HepG2 (cell line): ENCODE measurements around the gene ALS2. TPM values are rescaled to one million over a fixed set of nuclear protein-coding genes. Genes with fewer than 3 reads are reported as not detected.

Experiments used
- ATAC-seq: fragments of 200-7000 bp; cut with Tn5 transposase; 3 replicates; pipeline ENCODE4 v1.9.1; 2020; ENCODE audit warnings: mild to moderate bottlenecking, moderate library complexity
- BruUV-seq: library from RNA; stranded (reverse); fragments of 400-500 nt; replicated peaks from 2 replicates; lab custom pipeline; 2021; lab: Mats Ljungman, UMichigan
- CTCF ChIA-PET: fragments of 300-600 bp; formaldehyde crosslinking; extraction: SDS; loops from one replicate; lab custom pipeline; 2021; ENCODE audit warnings: low total read pairs, inconsistent platforms, low intra/inter-chr PET ratio; lab: Yijun Ruan, JAX
- POLR2A ChIA-PET: fragments of 350-600 bp; sonication (Branson Sonifier 250); formaldehyde crosslinking; loops from one replicate; lab custom pipeline; 2020; ENCODE audit warnings: antibody characterized with exemption, inconsistent platforms; lab: Yijun Ruan, JAX
- DNase-seq: peaks from one replicate; pipeline ENCODE4 v3.0.0-alpha.2; 2015; ENCODE audit warnings: low spot score
- FAIRE-seq: peaks from 3 replicates; lab custom pipeline; 2011; peaks lifted over from hg19 to GRCh38; lab: Jason Lieb, UNC
- H2AFZ ChIP-seq: one replicate; pipeline ENCODE4 v1.6.1; 2011; ENCODE audit warnings: low read length, inconsistent platforms
- H3K27ac ChIP-seq: fragments of 300-600 bp; 3 replicates; pipeline ENCODE4 v1.8.0; 2011; ENCODE audit warnings: mixed run types, mild to moderate bottlenecking, mixed read lengths, low read length, inconsistent platforms; ENCODE audit not compliant: insufficient read depth; ENCODE audit errors: extremely low read length
- H3K27me3 ChIP-seq, 2 experiments: fragments of 200-600 bp in 1 of 2; 2 replicates in 1 of 2; 3 replicates in 1 of 2; pipeline versions ENCODE4 v1.6.0 to v1.8.0; 2011; ENCODE audit warnings: low read length in 2 of 2, mild to moderate bottlenecking in 2 of 2, moderate library complexity in 2 of 2, inconsistent platforms in 1 of 2; ENCODE audit not compliant: insufficient read depth in 2 of 2, control insufficient read depth in 1 of 2
- H3K36me3 ChIP-seq, 2 experiments: fragments of 200-600 bp in 1 of 2; replicated peaks in 1 of 2; 2 replicates in 1 of 2; 3 replicates in 1 of 2; pipeline versions ENCODE4 v1.5.1 to v1.8.0; 2011; ENCODE audit warnings: low read length in 2 of 2, inconsistent platforms in 1 of 2; ENCODE audit not compliant: insufficient read depth in 2 of 2, control insufficient read depth in 1 of 2
- H3K4me1 ChIP-seq: 2 replicates; pipeline ENCODE4 v1.5.1; 2012; ENCODE audit warnings: low read length, inconsistent platforms; ENCODE audit not compliant: insufficient read depth
- H3K4me2 ChIP-seq: 2 replicates; pipeline ENCODE4 v1.6.0; 2011; ENCODE audit warnings: low read depth, low read length, inconsistent platforms
- H3K4me3 ChIP-seq, 3 experiments: fragments of 200-600 bp in 1 of 3; sonication (generic), shearing (Covaris generic) in 1 of 3; replicated peaks in 1 of 3; 2 replicates each; pipeline ENCODE4 v1.5.1; 2011 to 2016; ENCODE audit warnings: low read length in 3 of 3, inconsistent platforms in 2 of 3, low read depth in 2 of 3, mild to moderate bottlenecking in 2 of 3, control low read depth in 1 of 3, mixed read lengths in 1 of 3; ENCODE audit not compliant: insufficient read depth in 1 of 3
- H3K79me2 ChIP-seq: one replicate; pipeline ENCODE4 v1.6.1; 2011; ENCODE audit warnings: low read length, inconsistent platforms; ENCODE audit not compliant: insufficient read depth
- H3K9ac ChIP-seq: 2 replicates; pipeline ENCODE4 v1.6.0; 2011; ENCODE audit warnings: mild to moderate bottlenecking, low read depth, low read length, inconsistent platforms; ENCODE audit not compliant: insufficient read depth
- H3K9me3 ChIP-seq: 2 replicates; pipeline ENCODE4 v1.5.1; 2012; ENCODE audit warnings: mild to moderate bottlenecking, low read length
- H4K20me1 ChIP-seq: 2 replicates; pipeline ENCODE4 v1.6.0; 2011; ENCODE audit warnings: inconsistent platforms, mild to moderate bottlenecking, low read length, moderate library complexity; ENCODE audit not compliant: insufficient read depth
- CREB1 ChIP-seq, 2 experiments: fragments of 450-650 bp in 1 of 2; IDR thresholded peaks; 2 replicates each; pipeline ENCODE4 v1.6.1; 2016 to 2017; ENCODE audit warnings: control low read depth in 1 of 2, mild to moderate bottlenecking in 1 of 2, missing compliant biosample characterization in 1 of 2, missing genetic modification characterization in 1 of 2
- HMG20A ChIP-seq: IDR thresholded peaks from 2 replicates; pipeline ENCODE4 v1.6.1; 2016; ENCODE audit warnings: borderline replicate concordance
- MAFF ChIP-seq: IDR thresholded peaks from 2 replicates; pipeline ENCODE4 v1.6.1; 2011; ENCODE audit warnings: low read depth, low read length, improper control_type of control experiment
- MAFK ChIP-seq, 2 experiments: IDR thresholded peaks in 1 of 2; conservative IDR thresholded peaks in 1 of 2; 2 replicates each; pipeline ENCODE4 v1.6.1; 2011; ENCODE audit warnings: improper control_type of control experiment in 2 of 2, low read length in 2 of 2
- PITX1 ChIP-seq: sonication (generic); formaldehyde crosslinking; IDR thresholded peaks from 2 replicates; pipeline ENCODE4 v1.5.1; 2020; ENCODE audit warnings: mild to moderate bottlenecking, missing genetic modification reagents
- POLR2AphosphoS5 ChIP-seq: IDR thresholded peaks from 2 replicates; pipeline ENCODE4 v1.6.1; 2012; ENCODE audit warnings: low read depth, low read length
- RORA ChIP-seq: sonication (generic); formaldehyde crosslinking; IDR thresholded peaks from 2 replicates; pipeline ENCODE4 v1.5.0; 2020; ENCODE audit warnings: mild to moderate bottlenecking, missing genetic modification reagents, moderate library complexity
- SIN3B ChIP-seq: fragments of 150-350 bp; IDR thresholded peaks from 2 replicates; pipeline ENCODE4 v1.6.1; 2014; ENCODE audit warnings: low read length
- ZNF17 ChIP-seq: sonication (generic); formaldehyde crosslinking; IDR thresholded peaks from 2 replicates; pipeline ENCODE4 v1.5.0; 2020; ENCODE audit warnings: mild to moderate bottlenecking, missing genetic modification reagents
- ZNF709 ChIP-seq: sonication (generic); formaldehyde crosslinking; IDR thresholded peaks from 2 replicates; pipeline ENCODE4 v1.5.0; 2020; ENCODE audit warnings: mild to moderate bottlenecking, missing genetic modification reagents
- WGBS: methylation state at CpG from one replicate; pipeline ENCODE4 v1.1.6; 2017; ENCODE audit warnings: low lambda C conversion rate; 5-methylcytosine and 5-hydroxymethylcytosine counted together
- in situ Hi-C: cut with HindIII; loops from 2 replicates; pipeline ENCODE4 v1.10.0; 2017; ENCODE audit warnings: low pct_unique_long_range_greater_than_20kb; ENCODE audit not compliant: extremely low pct_ligation_motif_present
- intact Hi-C: fragments of 100-400 bp; cut with micrococcal nuclease; formaldehyde crosslinking; loops from one replicate; pipeline ENCODE4 v1.10.0; 2022; ENCODE audit not compliant: unreplicated experiment
- polyA plus RNA-seq, 8 experiments: library from polyadenylated mRNA; depleted of rRNA in 3 of 8; stranded (reverse) in 7 of 8; unstranded in 1 of 8; fragments of >200 nt; fragmentation: Illumina TruSeq in 4 of 8; extraction: Trizol in 4 of 8; gene quantifications; 2 replicates each; pipeline versions ENCODE4 v1.2.1 to v1.2.3, GENCODE V29; 2011 to 2016; ENCODE audit warnings: low read depth in 4 of 8, missing spikeins in 1 of 8, mixed read lengths in 1 of 8; ENCODE audit not compliant: insufficient read depth in 1 of 8
- total RNA-seq, 5 experiments: library from RNA; depleted of rRNA; stranded (reverse); fragments of >200 nt; fragmentation: Illumina TruSeq; extraction: Trizol; gene quantifications; 2 replicates each; pipeline ENCODE4 v1.2.3, GENCODE V29; 2016; ENCODE audit warnings: low read depth in 1 of 5
- TF ChIP-seq, protein P1 (sequence below): sonication (generic); formaldehyde crosslinking; IDR thresholded peaks from 2 replicates; pipeline ENCODE4 v1.5.1; 2020; ENCODE audit warnings: mild to moderate bottlenecking, missing genetic modification reagents, moderate library complexity

ALS2 gene
- total and polyA plus RNA-seq, 2 of the 13 experiments (the other 11 are each of a cell fraction or from before 2014, with no cell fraction given): 12.7 to 19.3 TPM

DNA sequence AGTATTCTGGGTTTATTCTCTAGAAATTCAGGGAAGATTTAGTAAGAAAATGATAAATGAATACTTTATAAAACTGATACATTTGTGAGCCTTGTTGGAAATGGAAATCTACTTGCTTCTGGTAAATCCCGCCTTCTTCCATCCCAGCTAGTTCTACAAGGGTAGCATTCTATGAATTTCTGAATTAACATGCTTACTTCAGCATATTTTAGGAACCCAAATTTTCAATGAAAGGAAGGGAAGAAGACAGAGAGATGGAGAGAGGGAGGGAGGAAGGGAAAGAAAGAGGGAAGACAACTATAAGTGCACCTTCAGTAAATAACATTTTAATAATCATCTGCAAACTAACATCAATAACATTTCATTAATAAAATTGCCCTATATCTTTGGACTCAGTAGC, 110.9 kb downstream of the ALS2 start:
- Histone ChIP-seq H3K9me3 (no peaks in the 10 kb centered on the region), H3K27ac (no peak overlapping the region), H3K9ac (no peak overlapping the region), H3K36me3 (no peaks in the 10 kb centered on the region), H3K4me3 (no peak overlapping the region), H3K4me2 (no peak overlapping the region), H2AFZ (no peak overlapping the region), H3K4me1 (no peaks in the 10 kb centered on the region), H3K79me2 (no peaks in the 10 kb centered on the region), H4K20me1 (no peaks in the 10 kb centered on the region), H3K27me3 (peaks cover 0 to 3% of the 10 kb centered on the region in 2 experiments; a peak in 3 of 5 replicates)
- ATAC-seq (no peak), DNase-seq (no peak), FAIRE-seq (no peak)
- CTCF ChIA-PET: no interaction called here
- intact Hi-C loops: loop anchor here (10.0 kb wide), 1 partner anchor 215 kb away; no protein-coding TSS in a partner anchor
- in situ Hi-C loops: no loop called here
- no peak for TF ChIP-seq HMG20A (CRISPR knock-in tag)
- TF ChIP-seq, protein P1, sequence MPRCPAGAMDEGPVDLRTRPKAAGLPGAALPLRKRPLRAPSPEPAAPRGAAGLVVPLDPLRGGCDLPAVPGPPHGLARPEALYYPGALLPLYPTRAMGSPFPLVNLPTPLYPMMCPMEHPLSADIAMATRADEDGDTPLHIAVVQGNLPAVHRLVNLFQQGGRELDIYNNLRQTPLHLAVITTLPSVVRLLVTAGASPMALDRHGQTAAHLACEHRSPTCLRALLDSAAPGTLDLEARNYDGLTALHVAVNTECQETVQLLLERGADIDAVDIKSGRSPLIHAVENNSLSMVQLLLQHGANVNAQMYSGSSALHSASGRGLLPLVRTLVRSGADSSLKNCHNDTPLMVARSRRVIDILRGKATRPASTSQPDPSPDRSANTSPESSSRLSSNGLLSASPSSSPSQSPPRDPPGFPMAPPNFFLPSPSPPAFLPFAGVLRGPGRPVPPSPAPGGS: no peak
- no peak for TF ChIP-seq ZNF17
- TF ChIP-seq ZNF709: no peak
- TF ChIP-seq POLR2AphosphoS5: no peak
- TF ChIP-seq SIN3B: no peak
- TF ChIP-seq PITX1 (CRISPR knock-in tag): no peak
- TF ChIP-seq MAFK (conservative IDR thresholded peaks at IDR 0.05 in 1 of 2, IDR thresholded peaks at IDR 0.05 in 1 of 2; ENCODE audit: low read length in 2 of 2): peak; percentile 81 to 90
- TF ChIP-seq CREB1 (IDR thresholded peaks at IDR 0.05): no peak
- TF ChIP-seq CREB1 (CRISPR knock-in tag; IDR thresholded peaks at IDR 0.05): no peak
- peak; percentile 72 for TF ChIP-seq MAFF
- TF ChIP-seq RORA (CRISPR knock-in tag): no peak
- WGBS: 15% methylated on average over 1 of the region's 1 CpG
- BruUV-seq: no TSS peak
- POLR2A ChIA-PET: no interaction called here
